GM12874 (cell line): ENCODE data around the gene DDO.

Source experiments
- TF ChIP-seq, protein P1 (sequence below): IDR thresholded peaks from 2 replicates; pipeline ENCODE4 v1.5.1; 2011; ENCODE audit warnings: low read depth, mild to moderate bottlenecking, control low read depth, low read length, moderate library complexity; ENCODE audit not compliant: insufficient read depth

Gene DDO

DNA sequence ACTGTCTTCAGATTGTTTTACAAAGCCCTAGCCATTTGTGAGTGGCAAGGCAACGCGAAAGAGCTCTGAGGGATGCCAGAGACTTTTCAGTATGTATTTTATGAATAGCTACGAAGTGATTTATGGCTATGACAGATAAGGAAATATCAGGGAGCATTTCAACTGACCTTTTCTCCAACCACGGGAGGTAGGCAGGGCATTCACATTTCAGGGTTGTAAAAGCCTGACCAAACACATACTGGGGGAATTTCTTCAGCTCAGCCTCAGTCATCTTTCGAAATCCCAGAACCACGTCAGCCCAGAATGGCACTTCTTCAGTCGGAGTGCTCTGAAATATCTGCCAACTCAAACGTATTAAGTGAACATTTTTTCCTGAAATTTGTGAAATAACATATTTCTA lies 10.8 kb downstream of the DDO start:
- TF ChIP-seq, protein P1, sequence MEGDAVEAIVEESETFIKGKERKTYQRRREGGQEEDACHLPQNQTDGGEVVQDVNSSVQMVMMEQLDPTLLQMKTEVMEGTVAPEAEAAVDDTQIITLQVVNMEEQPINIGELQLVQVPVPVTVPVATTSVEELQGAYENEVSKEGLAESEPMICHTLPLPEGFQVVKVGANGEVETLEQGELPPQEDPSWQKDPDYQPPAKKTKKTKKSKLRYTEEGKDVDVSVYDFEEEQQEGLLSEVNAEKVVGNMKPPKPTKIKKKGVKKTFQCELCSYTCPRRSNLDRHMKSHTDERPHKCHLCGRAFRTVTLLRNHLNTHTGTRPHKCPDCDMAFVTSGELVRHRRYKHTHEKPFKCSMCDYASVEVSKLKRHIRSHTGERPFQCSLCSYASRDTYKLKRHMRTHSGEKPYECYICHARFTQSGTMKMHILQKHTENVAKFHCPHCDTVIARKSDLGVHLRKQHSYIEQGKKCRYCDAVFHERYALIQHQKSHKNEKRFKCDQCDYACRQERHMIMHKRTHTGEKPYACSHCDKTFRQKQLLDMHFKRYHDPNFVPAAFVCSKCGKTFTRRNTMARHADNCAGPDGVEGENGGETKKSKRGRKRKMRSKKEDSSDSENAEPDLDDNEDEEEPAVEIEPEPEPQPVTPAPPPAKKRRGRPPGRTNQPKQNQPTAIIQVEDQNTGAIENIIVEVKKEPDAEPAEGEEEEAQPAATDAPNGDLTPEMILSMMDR = no peak

DNA sequence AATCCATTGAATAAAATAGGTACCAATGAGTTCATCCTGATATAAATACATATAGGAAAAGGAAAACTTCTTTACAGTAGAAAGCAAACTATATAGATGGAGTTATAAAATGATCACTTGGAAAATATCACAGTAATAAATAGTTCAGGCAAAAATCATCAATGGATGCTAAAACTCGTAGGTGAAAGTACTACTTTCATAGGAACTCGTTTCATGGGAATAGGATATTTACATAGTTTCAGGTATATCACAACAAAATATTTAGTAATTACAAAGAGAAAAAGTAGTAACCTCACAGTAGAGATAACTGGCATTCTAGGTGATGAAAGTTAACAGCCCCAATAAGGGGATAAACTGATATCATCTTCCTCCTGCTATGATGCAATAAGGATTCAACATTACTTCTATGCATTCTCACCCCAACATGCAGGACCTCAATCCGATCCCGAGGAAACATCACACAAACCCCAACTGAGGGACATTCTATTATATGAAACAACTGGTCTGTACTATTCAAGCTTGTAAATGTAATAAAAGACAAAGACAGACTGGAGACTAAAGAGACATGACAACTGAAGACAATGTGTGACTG lies 13.7 kb downstream of the DDO start:
- TF ChIP-seq, protein P1 = no peak

DNA sequence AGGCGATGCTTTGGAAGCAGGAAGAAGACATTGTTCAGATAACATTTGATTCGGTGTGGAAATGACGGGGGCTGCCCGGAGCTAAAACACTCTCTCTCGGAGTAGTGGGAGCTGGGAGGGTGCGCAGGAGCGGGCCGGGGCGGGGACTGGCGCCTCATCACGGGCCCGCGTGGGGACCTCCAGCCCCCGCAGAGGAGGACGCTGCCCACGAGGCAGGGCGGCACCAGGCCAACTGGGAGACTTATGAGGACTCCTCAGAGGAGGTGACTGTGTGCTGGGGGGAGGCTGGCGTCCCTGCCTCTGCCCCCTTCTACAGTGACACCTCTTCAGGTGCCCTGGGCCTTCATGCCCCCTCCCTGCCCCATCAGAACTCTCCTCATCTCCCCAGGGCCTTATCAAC lies 15.2 kb downstream of the DDO start:
- TF ChIP-seq, protein P1 = no peak

DNA sequence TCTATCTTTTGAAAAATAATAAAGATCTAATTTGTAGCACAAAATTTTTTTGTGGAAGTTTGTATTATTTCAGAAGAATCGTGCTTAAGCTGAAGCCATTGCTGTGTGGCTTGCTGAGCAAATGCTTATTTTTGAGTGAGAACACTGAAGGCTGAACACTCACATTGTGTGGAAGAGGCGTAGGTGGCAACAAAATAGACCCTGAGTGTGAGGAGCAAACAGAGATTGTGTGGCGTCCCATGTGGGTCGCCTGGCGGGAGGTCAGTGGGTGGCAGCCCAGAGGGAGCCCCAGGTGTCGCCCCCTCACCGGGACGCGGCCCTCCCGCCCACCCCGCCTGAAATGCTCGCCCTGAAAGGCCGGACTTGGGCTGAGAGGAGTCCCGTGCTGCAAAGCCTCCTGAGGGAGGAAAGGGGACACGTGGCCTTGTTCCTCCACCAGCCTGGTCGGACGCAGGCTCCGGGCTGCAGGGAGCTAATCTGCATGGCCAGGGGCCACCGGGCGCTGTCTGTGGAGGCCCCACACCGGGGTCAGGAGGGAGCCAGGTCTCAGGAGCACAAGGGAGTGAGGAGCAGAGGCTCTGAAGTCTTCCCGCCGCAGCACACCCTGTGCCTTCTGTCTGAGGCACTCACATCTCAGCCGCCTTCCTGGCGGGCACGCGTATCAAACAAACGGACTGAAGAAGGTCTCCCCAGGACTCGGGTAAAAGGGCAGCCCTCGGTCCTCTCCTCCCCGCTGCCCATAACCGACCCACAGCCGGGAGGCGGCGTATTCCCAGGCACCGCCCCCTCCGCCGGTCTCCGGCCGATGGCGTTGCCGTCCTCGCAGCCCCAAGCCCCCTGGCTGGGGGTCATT lies 15.9 kb downstream of the DDO start:
- TF ChIP-seq, protein P1 = no peak

DNA sequence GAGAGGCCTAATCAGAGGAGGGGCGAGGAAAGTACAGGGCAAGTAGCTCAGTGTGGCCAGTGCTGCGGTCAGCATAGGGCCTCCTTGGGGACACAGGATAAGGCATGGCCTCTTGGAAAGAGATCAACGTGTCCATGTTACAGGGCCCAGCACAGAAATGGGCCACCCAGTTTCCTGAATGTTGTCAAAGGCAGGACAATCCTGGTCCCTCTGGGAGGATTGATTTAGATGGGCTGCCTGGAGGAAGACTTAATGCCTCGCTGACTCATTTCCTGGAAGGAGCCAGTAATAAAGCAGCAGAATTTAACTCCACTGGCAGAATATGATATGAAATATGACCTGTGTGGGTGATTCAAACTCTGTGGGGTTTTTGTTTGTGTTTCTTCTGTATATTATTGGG lies 16.6 kb downstream of the DDO start:
- TF ChIP-seq, protein P1 = no peak

DNA sequence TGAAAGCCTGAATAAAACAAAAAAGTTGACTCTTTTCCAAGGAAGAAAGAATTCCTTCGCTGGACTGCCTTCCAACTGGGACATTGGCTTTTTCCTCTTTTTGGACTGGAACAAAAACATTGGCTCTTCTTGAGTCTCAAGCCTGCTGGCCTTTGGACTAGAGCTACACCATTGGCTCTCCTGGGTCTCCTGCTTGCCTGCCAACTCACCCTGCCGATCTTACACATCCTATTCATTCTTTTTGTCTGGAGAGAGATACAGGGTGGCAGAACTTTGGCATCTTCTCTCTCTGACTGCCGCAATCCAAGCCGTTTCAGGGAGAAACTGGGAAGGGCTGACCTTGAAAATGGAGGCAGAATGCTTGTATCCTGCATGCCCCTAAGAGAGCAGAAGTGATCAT lies 20.2 kb downstream of the DDO start:
- TF ChIP-seq, protein P1 = no peak

DNA sequence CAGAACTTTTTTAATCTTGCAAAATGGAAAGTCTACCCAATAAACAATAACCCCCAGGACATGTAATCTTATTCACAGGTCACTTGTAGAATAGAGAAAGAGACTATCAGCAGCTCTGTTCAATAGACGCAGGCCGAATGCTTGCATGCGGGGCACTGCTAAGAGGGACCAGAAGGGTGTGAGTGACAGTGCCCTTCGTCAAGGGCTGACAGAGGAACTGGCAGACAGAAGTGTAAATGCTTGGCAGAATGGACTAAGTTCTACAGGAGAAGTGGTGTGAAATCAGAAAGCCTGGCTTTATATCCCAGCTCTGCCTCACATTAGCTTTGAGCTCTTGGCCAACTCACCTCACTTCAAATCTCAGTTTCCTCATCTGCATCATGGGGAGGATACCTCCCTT lies 21.0 kb downstream of the DDO start:
- TF ChIP-seq, protein P1 = no peak
